SK-N-SH treated with all-trans-retinoic acid at 6 μM for 48 hours (cell line): ENCODE results near the gene MFF.

ENCODE experiments used
- ARNTL ChIP-seq: fragments of 450-650 bp; formaldehyde crosslinking; IDR thresholded peaks from 2 replicates; pipeline ENCODE4 v1.5.0; 2020; ENCODE audit warnings: low read depth, mild to moderate bottlenecking, moderate library complexity, borderline replicate concordance
- CSRNP3 ChIP-seq: fragments of 250-450 bp; sonication (Bioruptor Pico); IDR thresholded peaks from 2 replicates; pipeline ENCODE4 v1.5.1; 2021; ENCODE audit warnings: mild to moderate bottlenecking, moderate library complexity
- ISL1 ChIP-seq: fragments of 250-450 bp; sonication (Bioruptor Pico); IDR thresholded peaks from 2 replicates; pipeline ENCODE4 v2.1.2; 2022; ENCODE audit warnings: mild to moderate bottlenecking, moderate library complexity
- ZFP3 ChIP-seq: fragments of 250-450 bp; sonication (Bioruptor Pico); IDR thresholded peaks from 2 replicates; pipeline ENCODE4 v1.5.0; 2020; ENCODE audit warnings: mild to moderate bottlenecking, moderate library complexity
- ZFP30 ChIP-seq: fragments of 450-650 bp; formaldehyde crosslinking; IDR thresholded peaks from 2 replicates; pipeline ENCODE4 v1.5.0; 2022; ENCODE audit warnings: mild to moderate bottlenecking, moderate library complexity
- TF ChIP-seq, protein P1 (sequence below): fragments of 250-450 bp; sonication (Bioruptor Pico); IDR thresholded peaks from 2 replicates; pipeline ENCODE4 v1.8.0; 2020; ENCODE audit warnings: mild to moderate bottlenecking, moderate library complexity, borderline replicate concordance
- TF ChIP-seq, protein P2 (sequence below): fragments of 250-450 bp; sonication (Bioruptor Pico); IDR thresholded peaks from 2 replicates; pipeline ENCODE4 v1.5.1; 2020; ENCODE audit warnings: low read depth, mild to moderate bottlenecking, moderate library complexity

DNA sequence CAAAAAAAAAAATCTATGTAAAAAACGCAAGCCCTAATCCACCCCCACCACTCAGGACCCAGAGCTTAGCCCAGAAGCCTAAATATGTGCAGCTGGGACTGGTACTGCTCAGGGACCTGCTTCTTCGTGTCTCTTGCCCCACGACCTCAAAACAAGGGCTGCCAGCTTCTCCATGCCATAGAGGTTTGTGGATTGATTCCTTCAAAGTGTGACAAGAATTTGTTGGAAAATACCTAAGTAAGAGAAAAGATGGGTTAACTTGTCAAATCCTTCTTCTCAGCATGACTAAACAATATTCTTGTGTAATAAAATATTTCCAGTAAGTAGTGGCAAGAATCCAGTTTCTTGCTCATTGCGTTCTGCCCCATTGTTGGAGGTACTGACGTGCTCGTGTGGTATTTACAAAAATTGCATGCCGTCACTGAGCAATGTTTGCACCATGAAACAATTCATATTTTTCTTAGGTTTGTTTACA is 63.5 kb downstream of the MFF start:
- no peak for TF ChIP-seq ISL1
- no peak for TF ChIP-seq ARNTL
- TF ChIP-seq, protein P1, sequence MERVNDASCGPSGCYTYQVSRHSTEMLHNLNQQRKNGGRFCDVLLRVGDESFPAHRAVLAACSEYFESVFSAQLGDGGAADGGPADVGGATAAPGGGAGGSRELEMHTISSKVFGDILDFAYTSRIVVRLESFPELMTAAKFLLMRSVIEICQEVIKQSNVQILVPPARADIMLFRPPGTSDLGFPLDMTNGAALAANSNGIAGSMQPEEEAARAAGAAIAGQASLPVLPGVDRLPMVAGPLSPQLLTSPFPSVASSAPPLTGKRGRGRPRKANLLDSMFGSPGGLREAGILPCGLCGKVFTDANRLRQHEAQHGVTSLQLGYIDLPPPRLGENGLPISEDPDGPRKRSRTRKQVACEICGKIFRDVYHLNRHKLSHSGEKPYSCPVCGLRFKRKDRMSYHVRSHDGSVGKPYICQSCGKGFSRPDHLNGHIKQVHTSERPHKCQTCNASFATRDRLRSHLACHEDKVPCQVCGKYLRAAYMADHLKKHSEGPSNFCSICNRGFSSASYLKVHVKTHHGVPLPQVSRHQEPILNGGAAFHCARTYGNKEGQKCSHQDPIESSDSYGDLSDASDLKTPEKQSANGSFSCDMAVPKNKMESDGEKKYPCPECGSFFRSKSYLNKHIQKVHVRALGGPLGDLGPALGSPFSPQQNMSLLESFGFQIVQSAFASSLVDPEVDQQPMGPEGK: no peak
- TF ChIP-seq CSRNP3 (CRISPR knock-in tag): no peak
- TF ChIP-seq ZFP30: no peak
- TF ChIP-seq, protein P2, sequence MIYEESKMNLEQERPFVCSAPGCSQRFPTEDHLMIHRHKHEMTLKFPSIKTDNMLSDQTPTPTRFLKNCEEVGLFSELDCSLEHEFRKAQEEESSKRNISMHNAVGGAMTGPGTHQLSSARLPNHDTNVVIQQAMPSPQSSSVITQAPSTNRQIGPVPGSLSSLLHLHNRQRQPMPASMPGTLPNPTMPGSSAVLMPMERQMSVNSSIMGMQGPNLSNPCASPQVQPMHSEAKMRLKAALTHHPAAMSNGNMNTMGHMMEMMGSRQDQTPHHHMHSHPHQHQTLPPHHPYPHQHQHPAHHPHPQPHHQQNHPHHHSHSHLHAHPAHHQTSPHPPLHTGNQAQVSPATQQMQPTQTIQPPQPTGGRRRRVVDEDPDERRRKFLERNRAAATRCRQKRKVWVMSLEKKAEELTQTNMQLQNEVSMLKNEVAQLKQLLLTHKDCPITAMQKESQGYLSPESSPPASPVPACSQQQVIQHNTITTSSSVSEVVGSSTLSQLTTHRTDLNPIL (CRISPR knock-in tag): no peak
- TF ChIP-seq ZFP3: no peak
